ENCODE measurements around the gene OLFML2A. TPM values are rescaled to one million over a fixed set of nuclear protein-coding genes. Genes with fewer than 3 reads are reported as not detected.

Gene OLFML2A
- polyA plus RNA-seq, 2 of the 4 experiments (the other 2 are of a cell fraction) = 8.2 to 14.5 TPM

DNA sequence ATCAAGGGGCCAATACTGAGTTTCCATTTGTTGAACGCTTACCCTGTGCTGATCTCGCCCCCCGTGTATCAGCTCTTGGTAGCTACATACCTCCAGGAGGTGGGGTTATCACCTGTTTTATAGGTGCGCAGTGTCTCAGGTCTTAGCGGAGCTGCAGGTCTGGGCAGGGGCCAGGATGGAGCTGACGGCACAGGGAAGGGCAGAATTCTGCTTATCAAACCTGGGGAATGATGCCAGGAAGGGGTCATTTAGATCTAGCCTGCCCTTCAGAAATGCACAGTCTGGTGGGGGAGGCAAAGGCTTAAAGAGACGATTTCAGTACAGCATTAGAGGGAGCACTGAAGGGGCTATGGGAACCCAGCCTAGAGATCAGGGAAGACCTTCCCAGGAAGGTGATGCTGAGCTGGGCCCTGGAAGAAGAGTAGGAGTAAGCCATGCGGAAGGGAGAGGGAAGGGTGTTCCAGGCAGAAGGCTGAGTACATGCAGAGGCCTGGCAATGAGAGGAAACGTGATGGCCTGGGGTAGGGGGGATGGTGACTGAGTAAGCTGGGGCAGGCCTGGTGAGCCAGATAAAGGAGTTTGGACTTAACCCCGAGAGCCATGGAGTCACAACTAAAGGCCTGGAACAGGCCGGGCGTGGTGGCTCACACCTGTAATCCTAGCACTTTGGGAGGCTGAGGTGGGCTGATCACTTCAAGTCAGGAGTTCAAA is 31.5 kb downstream of the OLFML2A start:
- H3K9me3 ChIP-seq = no peaks in the 10 kb centered on the region
- no peak for FAIRE-seq
- H3K4me3 ChIP-seq = no peak overlapping the region
- ATAC-seq = no peak
- ChIA-PET POLR2A (interaction anchor here (1.3 kb wide), 1 partner anchor 29 kb away, joined by 3 read pairs; no protein-coding TSS in a partner anchor), CTCF (interaction anchor here (0.6 to 40.0 kb wide), 6 partner anchors 10 to 129 kb away, joined by 3 to 785 read pairs (median 6); partner anchors contain the start of genes NR6A1, OLFML2A and WDR38)
- no peak overlapping the region for H3K4me2 ChIP-seq
- TF ChIP-seq HOXB5 (CRISPR knock-in tag; IDR thresholded peaks at IDR 0.05) = no peak
- TF ChIP-seq RFX5 (IDR thresholded peaks at IDR 0.05) = no peak
- TF ChIP-seq MAZ (IDR thresholded peaks at IDR 0.05; ENCODE audit: borderline replicate concordance, low read depth, low read length) = no peak
- TF ChIP-seq RCOR1 (IDR thresholded peaks at IDR 0.05; ENCODE audit: low read depth, low read length) = no peak
- TF ChIP-seq POLR2AphosphoS2 (conservative IDR thresholded peaks at IDR 0.05; ENCODE audit: low read length) = no peak
- TF ChIP-seq CEBPB (IDR thresholded peaks at IDR 0.05) = no peak
- TF ChIP-seq, protein P1, sequence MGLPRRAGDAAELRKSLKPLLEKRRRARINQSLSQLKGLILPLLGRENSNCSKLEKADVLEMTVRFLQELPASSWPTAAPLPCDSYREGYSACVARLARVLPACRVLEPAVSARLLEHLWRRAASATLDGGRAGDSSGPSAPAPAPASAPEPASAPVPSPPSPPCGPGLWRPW (IDR thresholded peaks at IDR 0.05) = no peak
- TF ChIP-seq RAD21 (conservative IDR thresholded peaks at IDR 0.05 in 1 of 2, IDR thresholded peaks at IDR 0.05 in 1 of 2) = no peak
- no peak for TF ChIP-seq FOSL2 (IDR thresholded peaks at IDR 0.05)
- no peak for TF ChIP-seq FOSL2 (CRISPR knock-in tag; IDR thresholded peaks at IDR 0.05)
- no peak for TF ChIP-seq EP300 (IDR thresholded peaks at IDR 0.05)
- no peak for TF ChIP-seq NPAS2 (CRISPR knock-in tag; IDR thresholded peaks at IDR 0.05; ENCODE audit: borderline replicate concordance)
- no peak for TF ChIP-seq ZC3H11A (IDR thresholded peaks at IDR 0.05)
- TF ChIP-seq, protein P2, sequence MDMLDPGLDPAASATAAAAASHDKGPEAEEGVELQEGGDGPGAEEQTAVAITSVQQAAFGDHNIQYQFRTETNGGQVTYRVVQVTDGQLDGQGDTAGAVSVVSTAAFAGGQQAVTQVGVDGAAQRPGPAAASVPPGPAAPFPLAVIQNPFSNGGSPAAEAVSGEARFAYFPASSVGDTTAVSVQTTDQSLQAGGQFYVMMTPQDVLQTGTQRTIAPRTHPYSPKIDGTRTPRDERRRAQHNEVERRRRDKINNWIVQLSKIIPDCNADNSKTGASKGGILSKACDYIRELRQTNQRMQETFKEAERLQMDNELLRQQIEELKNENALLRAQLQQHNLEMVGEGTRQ (IDR thresholded peaks at IDR 0.05) = no peak
- TF ChIP-seq HOXA7 (CRISPR knock-in tag; IDR thresholded peaks at IDR 0.05) = no peak
- TF ChIP-seq HMGXB4 (CRISPR knock-in tag; IDR thresholded peaks at IDR 0.05; ENCODE audit: borderline replicate concordance) = no peak
- TF ChIP-seq SMC3 (IDR thresholded peaks at IDR 0.05) = no peak
- H3K4me1 ChIP-seq = peaks cover 34% of the 10 kb centered on the region
- DNase-seq (ENCODE audit: low read depth in 1 of 2, low spot score in 1 of 2) = no peak
- no peak overlapping the region for H3K27ac ChIP-seq
- 88% methylated on average over 12 of the region's 12 CpGs for WGBS (ENCODE audit: missing lambda C conversion rate)

GRCh38 chr9:124809211-124809610 is 32.3 kb downstream of the OLFML2A start:
- DNase-seq (ENCODE audit: low read depth in 1 of 2, low spot score in 1 of 2) (no peak), ATAC-seq (no peak), FAIRE-seq (no peak)
- Histone ChIP-seq H3K4me3 (no peak overlapping the region), H3K4me2 (no peak overlapping the region), H3K9me3 (no peaks in the 10 kb centered on the region), H3K4me1 (peaks cover 41% of the 10 kb centered on the region), H3K27ac (peak overlapping the region in 1 of 2 experiments; percentile 93; a peak in 2 of 6 replicates)
- WGBS (ENCODE audit: missing lambda C conversion rate) = 92% methylated on average over 6 of the region's 6 CpGs
- TF ChIP-seq ZFP36 (IDR thresholded peaks at IDR 0.05; ENCODE audit: borderline replicate concordance, partially characterized antibody) (no peak), CHD4 (IDR thresholded peaks at IDR 0.05; ENCODE audit: borderline replicate concordance) (no peak), HDAC2 (IDR thresholded peaks at IDR 0.05) (no peak), PHF8 (IDR thresholded peaks at IDR 0.05; ENCODE audit: borderline replicate concordance, low read depth) (no peak), CHD2 (IDR thresholded peaks at IDR 0.05; ENCODE audit: low read length, partially characterized antibody) (no peak), ZSCAN20 (CRISPR knock-in tag; IDR thresholded peaks at IDR 0.05) (no peak), HOXB13 (CRISPR knock-in tag; IDR thresholded peaks at IDR 0.05; ENCODE audit: low read depth) (no peak), CBX8 (IDR thresholded peaks at IDR 0.05) (no peak)
- TF ChIP-seq, protein P3, sequence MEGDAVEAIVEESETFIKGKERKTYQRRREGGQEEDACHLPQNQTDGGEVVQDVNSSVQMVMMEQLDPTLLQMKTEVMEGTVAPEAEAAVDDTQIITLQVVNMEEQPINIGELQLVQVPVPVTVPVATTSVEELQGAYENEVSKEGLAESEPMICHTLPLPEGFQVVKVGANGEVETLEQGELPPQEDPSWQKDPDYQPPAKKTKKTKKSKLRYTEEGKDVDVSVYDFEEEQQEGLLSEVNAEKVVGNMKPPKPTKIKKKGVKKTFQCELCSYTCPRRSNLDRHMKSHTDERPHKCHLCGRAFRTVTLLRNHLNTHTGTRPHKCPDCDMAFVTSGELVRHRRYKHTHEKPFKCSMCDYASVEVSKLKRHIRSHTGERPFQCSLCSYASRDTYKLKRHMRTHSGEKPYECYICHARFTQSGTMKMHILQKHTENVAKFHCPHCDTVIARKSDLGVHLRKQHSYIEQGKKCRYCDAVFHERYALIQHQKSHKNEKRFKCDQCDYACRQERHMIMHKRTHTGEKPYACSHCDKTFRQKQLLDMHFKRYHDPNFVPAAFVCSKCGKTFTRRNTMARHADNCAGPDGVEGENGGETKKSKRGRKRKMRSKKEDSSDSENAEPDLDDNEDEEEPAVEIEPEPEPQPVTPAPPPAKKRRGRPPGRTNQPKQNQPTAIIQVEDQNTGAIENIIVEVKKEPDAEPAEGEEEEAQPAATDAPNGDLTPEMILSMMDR (IDR thresholded peaks at IDR 0.05) = no peak
- ChIA-PET POLR2A (interaction anchor here (1.3 kb wide), 1 partner anchor 30 kb away, joined by 3 read pairs; no protein-coding TSS in a partner anchor), CTCF (interaction anchor here (1.3 to 40.0 kb wide), 5 partner anchors 9 to 98 kb away, joined by 3 to 785 read pairs (median 9); partner anchors contain the start of genes NR6A1, OLFML2A and WDR38)

Data from A549 (cell line).